ENCODE results near the gene ZNF850. TPM values are rescaled to one million over a fixed set of nuclear protein-coding genes. Genes with fewer than 3 reads are reported as not detected.

ZNF850 gene
- total and polyA plus RNA-seq, 2 of the 13 experiments (the other 11 are each of a cell fraction or from before 2014, with no cell fraction given), result 0.78 to 6.6 TPM

- TF ChIP-seq ZNF431 (CRISPR knock-in tag; IDR thresholded peaks at IDR 0.05; ENCODE audit: borderline replicate concordance, low read depth), result no peak; the same call in 1 of the 2 replicates
- TF ChIP-seq CCAR2 (optimal IDR thresholded peaks at IDR 0.05; ENCODE audit: low read depth, low read length), result no peak
- TF ChIP-seq YEATS2 (CRISPR knock-in tag; IDR thresholded peaks at IDR 0.05; ENCODE audit: borderline replicate concordance), result peak; percentile 95
- TF ChIP-seq MIXL1 (CRISPR knock-in tag; IDR thresholded peaks at IDR 0.05), result 0 out of 2 replicates have a peak, but pooled peaks have one; percentile 15
- no peak for TF ChIP-seq GPN1 (CRISPR knock-in tag; IDR thresholded peaks at IDR 0.05; ENCODE audit: borderline replicate concordance)
- TF ChIP-seq NPAS2 (CRISPR knock-in tag; IDR thresholded peaks at IDR 0.05; ENCODE audit: borderline replicate concordance), result no peak
- TF ChIP-seq RBAK (CRISPR knock-in tag; IDR thresholded peaks at IDR 0.05), result no peak
- no peak for TF ChIP-seq ZNF749 (CRISPR knock-in tag; IDR thresholded peaks at IDR 0.05; ENCODE audit: borderline replicate concordance)
- peak; percentile 68; the same call in 1 of the 2 replicates for TF ChIP-seq MXD4 (CRISPR knock-in tag; IDR thresholded peaks at IDR 0.05)
- peak; percentile 66; the same call in 1 of the 2 replicates for TF ChIP-seq NRL (CRISPR knock-in tag; IDR thresholded peaks at IDR 0.05; ENCODE audit: borderline replicate concordance)
- TF ChIP-seq ZSCAN31 (CRISPR knock-in tag; IDR thresholded peaks at IDR 0.05; ENCODE audit: low read depth), result no peak
- TF ChIP-seq, protein P1, sequence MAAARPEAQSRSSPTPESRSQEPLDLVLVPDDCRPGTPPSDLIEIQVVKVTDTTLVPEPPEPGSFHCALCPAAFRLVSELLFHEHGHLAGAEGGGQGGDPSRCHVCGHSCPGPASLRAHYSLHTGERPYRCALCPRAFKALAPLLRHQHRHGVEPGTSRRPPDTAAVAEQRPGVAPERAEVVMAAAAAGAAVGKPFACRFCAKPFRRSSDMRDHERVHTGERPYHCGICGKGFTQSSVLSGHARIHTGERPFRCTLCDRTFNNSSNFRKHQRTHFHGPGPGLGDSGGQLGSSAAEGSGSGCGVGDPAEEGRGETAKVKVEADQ (CRISPR knock-in tag; IDR thresholded peaks at IDR 0.05; ENCODE audit: borderline replicate concordance), result no peak
- TF ChIP-seq ZNF883 (CRISPR knock-in tag; IDR thresholded peaks at IDR 0.05; ENCODE audit: not compliant biosample characterization), result no peak
- peak; percentile 73 for TF ChIP-seq ZNF777 (CRISPR knock-in tag; IDR thresholded peaks at IDR 0.05)
- TF ChIP-seq ZNF704 (CRISPR knock-in tag; IDR thresholded peaks at IDR 0.05; ENCODE audit: borderline replicate concordance), result no peak
- TF ChIP-seq ZFP91 (CRISPR knock-in tag; IDR thresholded peaks at IDR 0.05; ENCODE audit: borderline replicate concordance), result peak; percentile 61; the same call in 1 of the 2 replicates
- TF ChIP-seq HBP1 (CRISPR knock-in tag; IDR thresholded peaks at IDR 0.05; ENCODE audit: low read depth), result no peak
- TF ChIP-seq NKX3-1 (CRISPR knock-in tag; IDR thresholded peaks at IDR 0.05), result peak; percentile 64; the same call in 1 of the 2 replicates
- 0 out of 2 replicates have a peak, but pooled peaks have one; percentile 44 for TF ChIP-seq ZFP1 (CRISPR knock-in tag; IDR thresholded peaks at IDR 0.05)
- peak; percentile 80 for TF ChIP-seq HIVEP1 (CRISPR knock-in tag; IDR thresholded peaks at IDR 0.05)
- no peak for TF ChIP-seq ZNF446 (CRISPR knock-in tag; IDR thresholded peaks at IDR 0.05)
- peak; percentile 88 for TF ChIP-seq ZFX (CRISPR knock-in tag; IDR thresholded peaks at IDR 0.05; ENCODE audit: low read depth)
- TF ChIP-seq ELF1 (CRISPR knock-in tag; IDR thresholded peaks at IDR 0.05), result peak; percentile 87
- TF ChIP-seq ATF3 (CRISPR knock-in tag; IDR thresholded peaks at IDR 0.05), result no peak; the same call in 1 of the 2 replicates
- TF ChIP-seq U2AF1 (optimal IDR thresholded peaks at IDR 0.05; ENCODE audit: low read depth, low read length), result peak; percentile 84
These were observed 85.2 kb downstream of the ZNF850 start, which contains the start of gene ZNF567 (continued) for GRCh38 chr19:36687214-36688056.
